ENCODE data around the gene SOS1. TPM values are rescaled to one million over a fixed set of nuclear protein-coding genes. Genes with fewer than 3 reads are reported as not detected.

Gene SOS1
- total RNA-seq, 2 experiments from 2014 or later, result 16.8 to 17.1 TPM

DNA sequence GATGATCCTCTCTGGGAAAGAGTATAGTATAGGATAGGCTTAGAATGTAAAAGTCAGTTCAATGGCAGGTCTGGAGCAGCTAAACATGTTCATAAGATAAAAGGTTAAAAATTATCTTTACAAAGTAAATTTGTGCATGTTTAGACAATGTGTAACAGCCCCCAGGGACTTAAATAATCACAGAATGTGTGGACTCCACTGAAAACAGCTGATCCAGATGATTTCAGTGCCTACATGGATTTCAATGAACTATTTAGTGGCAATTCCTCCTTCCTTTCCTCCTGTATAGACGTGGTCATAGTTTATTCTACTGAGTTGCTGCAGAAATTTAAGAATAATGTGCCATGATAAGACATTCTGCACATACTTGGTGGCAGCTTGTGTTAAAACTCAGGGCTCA, 188.3 kb downstream of the SOS1 start:
- H3K4me3 Mint-ChIP-seq, result no peak overlapping the region
- no peaks in the 10 kb centered on the region for H3K36me3 Mint-ChIP-seq (ENCODE audit: low read depth)
- DNase-seq, result no peak
- H3K9me3 Mint-ChIP-seq, result no peaks in the 10 kb centered on the region
- H3K4me1 Mint-ChIP-seq (ENCODE audit: low read depth), result peaks cover 4% of the 10 kb centered on the region
- intact Hi-C loops (cut with micrococcal nuclease), result no loop called here
- no peaks in the 10 kb centered on the region for H3K27me3 Mint-ChIP-seq (ENCODE audit: low read depth)
- CTCF ChIA-PET, result interaction anchor here (0.6 kb wide), 1 partner anchor 75 kb away, joined by 5 read pairs; no protein-coding TSS in a partner anchor
- no peak overlapping the region for H3K27ac Mint-ChIP-seq

Other genes with a start within 250 kb of the SOS1 start
- gene DHX57, start 245.1 kb downstream of the SOS1 start, total RNA-seq, result 10 to 100 TPM; 10.8 to 12.5 TPM
- 1 to 10 TPM; 5.1 to 6.2 TPM for gene MORN2, start 245.1 kb downstream of the SOS1 start, total RNA-seq
- not detected for gene ARHGEF33, start 231.2 kb downstream of the SOS1 start, total RNA-seq
- gene CDKL4, start 122.9 kb upstream of the SOS1 start, total RNA-seq, result not detected

Data from activated naive CD4-positive, alpha-beta T cell treated with anti-CD3 and anti-CD28 coated beads for 36 hours (primary cell).